Activated CD8-positive, alpha-beta memory T cell treated with anti-CD3 and anti-CD28 coated beads, Interleukin-2, amount 50 U/mL, for 24 hours (primary cell): ENCODE data around the gene SLC16A10.
"Not testable (repeated sequence)": the region's sequence is repeated elsewhere in the genome, so short reads cannot be mapped to it uniquely, and the experiment has no call there.

Experiments
- DNase-seq: peaks from one replicate; pipeline ENCODE4 v3.0.0-alpha.2; 2020; ENCODE audit errors: extremely low read depth

Gene SLC16A10

GRCh38 chr6:111087106-111087835 lies at the start of gene SLC16A10:
SLC16A10 (plus strand) TSS chr6:111087503; CDS start chr6:111087753, 250 bp downstream.
- peak; percentile 21 for DNase-seq

GRCh38 chr6:111038534-111039252 lies 48.6 kb upstream of the SLC16A10 start:
- DNase-seq: no peak

- DNase-seq: no peak
These were observed 45.4 kb upstream of the SLC16A10 start for GRCh38 chr6:111041917-111042316.

- no peak for DNase-seq
These were observed 40.1 kb upstream of the SLC16A10 start for GRCh38 chr6:111047244-111047643.

- no peak for DNase-seq
These were observed 36.9 kb upstream of the SLC16A10 start for GRCh38 chr6:111050261-111051023.

- DNase-seq: no peak
These were observed 35.1 kb upstream of the SLC16A10 start for GRCh38 chr6:111052171-111052570.

- no peak for DNase-seq
These were observed 30.1 kb upstream of the SLC16A10 start for GRCh38 chr6:111057074-111057752.

GRCh38 chr6:111061508-111061907 lies 25.8 kb upstream of the SLC16A10 start:
- no peak for DNase-seq

GRCh38 chr6:111061985-111062384 lies 25.3 kb upstream of the SLC16A10 start:
- DNase-seq: not testable (repeated sequence)

- DNase-seq: not testable (repeated sequence)
These were observed 24.4 kb upstream of the SLC16A10 start for GRCh38 chr6:111062860-111063259.

GRCh38 chr6:111068109-111068865 lies 19.0 kb upstream of the SLC16A10 start:
- DNase-seq: no peak

- no peak for DNase-seq
These were observed 18.5 kb upstream of the SLC16A10 start for GRCh38 chr6:111068866-111069234.

GRCh38 chr6:111069382-111070104 lies 17.8 kb upstream of the SLC16A10 start:
- no peak for DNase-seq

GRCh38 chr6:111070105-111071005 lies 16.9 kb upstream of the SLC16A10 start:
- DNase-seq: no peak

GRCh38 chr6:111072801-111073360 lies 14.4 kb upstream of the SLC16A10 start:
- DNase-seq: no peak

GRCh38 chr6:111074311-111074710 lies 13.0 kb upstream of the SLC16A10 start:
- DNase-seq: no peak

- DNase-seq: no peak
These were observed 11.1 kb upstream of the SLC16A10 start for GRCh38 chr6:111076024-111076695.

- no peak for DNase-seq
These were observed 6.6 kb upstream of the SLC16A10 start for GRCh38 chr6:111080698-111081097.

GRCh38 chr6:111086685-111087084 lies 618 bp upstream of the SLC16A10 start:
- no peak for DNase-seq
